Mammary epithelial cell (primary cell): ENCODE results near the gene APBA2.

Experiments
- EZH2 ChIP-seq: IDR thresholded peaks from 2 replicates; pipeline ENCODE4 v1.6.1; 2012; ENCODE audit warnings: low read length, inconsistent platforms, borderline replicate concordance
- TF ChIP-seq, protein P1 (sequence below), 2 donors: IDR thresholded peaks in 1 of 2; conservative IDR thresholded peaks in 1 of 2; 2 replicates each; pipeline ENCODE4 v1.5.1; 2011 to 2012; ENCODE audit warnings: inconsistent platforms in 2 of 2, low read length in 2 of 2, mild to moderate bottlenecking in 2 of 2, control low read depth in 1 of 2, low read depth in 1 of 2; ENCODE audit not compliant: insufficient read depth in 1 of 2; ENCODE audit errors: extremely low read depth in 1 of 2

DNA sequence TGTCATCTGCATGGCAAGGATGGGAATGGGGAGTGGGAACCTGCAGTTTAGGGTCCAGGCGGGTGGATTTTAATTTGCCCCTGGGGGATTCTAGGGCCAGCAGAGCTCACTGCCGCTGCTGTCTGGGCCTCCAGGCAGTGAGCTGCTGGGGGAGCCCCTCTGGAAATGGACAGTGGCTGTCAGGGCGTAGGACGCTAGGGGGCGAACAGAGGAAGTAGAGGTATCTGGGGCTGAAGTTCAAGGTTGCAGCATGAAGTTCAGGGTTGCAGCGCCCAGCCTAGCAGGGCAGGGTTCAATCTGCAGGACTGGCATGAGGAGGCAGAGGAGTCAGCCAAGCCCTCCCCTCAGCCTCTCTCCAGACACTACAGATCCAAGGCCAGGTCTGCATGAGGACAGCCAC, 49.5 kb downstream of the APBA2 start:
- TF ChIP-seq, protein P1, sequence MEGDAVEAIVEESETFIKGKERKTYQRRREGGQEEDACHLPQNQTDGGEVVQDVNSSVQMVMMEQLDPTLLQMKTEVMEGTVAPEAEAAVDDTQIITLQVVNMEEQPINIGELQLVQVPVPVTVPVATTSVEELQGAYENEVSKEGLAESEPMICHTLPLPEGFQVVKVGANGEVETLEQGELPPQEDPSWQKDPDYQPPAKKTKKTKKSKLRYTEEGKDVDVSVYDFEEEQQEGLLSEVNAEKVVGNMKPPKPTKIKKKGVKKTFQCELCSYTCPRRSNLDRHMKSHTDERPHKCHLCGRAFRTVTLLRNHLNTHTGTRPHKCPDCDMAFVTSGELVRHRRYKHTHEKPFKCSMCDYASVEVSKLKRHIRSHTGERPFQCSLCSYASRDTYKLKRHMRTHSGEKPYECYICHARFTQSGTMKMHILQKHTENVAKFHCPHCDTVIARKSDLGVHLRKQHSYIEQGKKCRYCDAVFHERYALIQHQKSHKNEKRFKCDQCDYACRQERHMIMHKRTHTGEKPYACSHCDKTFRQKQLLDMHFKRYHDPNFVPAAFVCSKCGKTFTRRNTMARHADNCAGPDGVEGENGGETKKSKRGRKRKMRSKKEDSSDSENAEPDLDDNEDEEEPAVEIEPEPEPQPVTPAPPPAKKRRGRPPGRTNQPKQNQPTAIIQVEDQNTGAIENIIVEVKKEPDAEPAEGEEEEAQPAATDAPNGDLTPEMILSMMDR (conservative IDR thresholded peaks at IDR 0.05 in 1 of 2, IDR thresholded peaks at IDR 0.05 in 1 of 2; ENCODE audit: extremely low read depth in 1 of 2, insufficient read depth in 1 of 2, low read depth in 1 of 2, low read length in 2 of 2), result no peak
- no peak for TF ChIP-seq EZH2
